SK-N-SH (cell line): ENCODE results near the gene DAPK3. TPM values are rescaled to one million over a fixed set of nuclear protein-coding genes. Genes with fewer than 3 reads are reported as not detected.
"Not testable (repeated sequence)": the region's sequence is repeated elsewhere in the genome, so short reads cannot be mapped to it uniquely, and the experiment has no call there.

Source experiments
- CTCF ChIA-PET: fragments of 300-600, 350-600 bp; formaldehyde crosslinking; extraction: SDS; loops from one replicate; lab custom pipeline; 2021; lab: Yijun Ruan, JAX
- POLR2A ChIA-PET: fragments of 350-600 bp; sonication (Branson Sonifier 250); formaldehyde crosslinking; extraction: SDS; loops from one replicate; lab custom pipeline; 2020; ENCODE audit warnings: antibody characterized with exemption, inconsistent platforms; lab: Yijun Ruan, JAX
- DNase-seq: peaks from one replicate; pipeline ENCODE4 v3.0.0; 2012
- H2AFZ ChIP-seq: fragments of 200-600 bp; sonication (generic); 2 replicates; pipeline ENCODE4 v1.8.1; 2016; ENCODE audit warnings: antibody characterized with exemption, mild to moderate bottlenecking, low read depth
- H3F3A ChIP-seq: fragments of 200-600 bp; sonication (generic); replicated peaks from 2 replicates; pipeline ENCODE3; 2016; ENCODE audit warnings: antibody characterized with exemption, mild to moderate bottlenecking; ENCODE audit not compliant: insufficient read depth
- H3K27ac ChIP-seq, 2 experiments: fragments of 200-500 bp in 1 of 2; fragments of 200-600 bp in 1 of 2; sonication (Bioruptor generic) in 1 of 2; sonication (generic), shearing (Covaris generic) in 1 of 2; 2 replicates each; pipeline versions ENCODE4 v1.5.1 to v1.6.1; 2014 to 2016; ENCODE audit warnings: low read depth in 2 of 2, inconsistent platforms in 1 of 2, low read length in 1 of 2, mild to moderate bottlenecking in 1 of 2, mixed read lengths in 1 of 2
- H3K27me3 ChIP-seq: fragments of 200-600 bp; sonication (generic), shearing (Covaris generic); 2 replicates; pipeline ENCODE4 v1.6.1; 2016; ENCODE audit warnings: mixed run types; ENCODE audit not compliant: insufficient read depth
- H3K36me3 ChIP-seq, 2 experiments: fragments of 200-500 bp in 1 of 2; fragments of 200-600 bp in 1 of 2; sonication (Bioruptor generic) in 1 of 2; sonication (generic) in 1 of 2; replicated peaks in 1 of 2; 2 replicates each; pipeline versions ENCODE3 to v1.5.1; 2014 to 2016; ENCODE audit warnings: low read length in 1 of 2, mild to moderate bottlenecking in 1 of 2; ENCODE audit not compliant: insufficient read depth in 2 of 2, control insufficient read depth in 1 of 2
- H3K4me1 ChIP-seq, 2 experiments: fragments of 200-500 bp in 1 of 2; fragments of 200-600 bp in 1 of 2; sonication (Bioruptor generic) in 1 of 2; sonication (generic), shearing (Covaris generic) in 1 of 2; 2 replicates each; pipeline versions ENCODE4 v1.5.1 to v1.6.1; 2014 to 2016; ENCODE audit warnings: low read depth in 1 of 2, low read length in 1 of 2, mixed run types in 1 of 2; ENCODE audit not compliant: insufficient read depth in 2 of 2, control insufficient read depth in 1 of 2
- H3K4me2 ChIP-seq: fragments of 200-600 bp; sonication (generic), shearing (Covaris generic); 2 replicates; pipeline ENCODE4 v1.6.1; 2017; ENCODE audit warnings: mixed run types
- H3K4me3 ChIP-seq, 2 experiments: fragments of 200-500 bp in 1 of 2; fragments of 200-600 bp in 1 of 2; sonication (Bioruptor generic) in 1 of 2; sonication (generic), shearing (Covaris generic) in 1 of 2; 2 replicates each; pipeline versions ENCODE4 v1.5.1 to v1.8.1; 2014 to 2016; ENCODE audit warnings: low read depth in 2 of 2, inconsistent platforms in 1 of 2, low read length in 1 of 2, mild to moderate bottlenecking in 1 of 2, mixed read lengths in 1 of 2, moderate library complexity in 1 of 2
- H3K79me2 ChIP-seq: fragments of 200-600 bp; sonication (generic); 2 replicates; pipeline ENCODE4 v1.8.1; 2017; ENCODE audit warnings: mild to moderate bottlenecking; ENCODE audit not compliant: insufficient read depth
- H3K9ac ChIP-seq: fragments of 200-600 bp; sonication (generic); 2 replicates; pipeline ENCODE4 v1.6.1; 2017; ENCODE audit warnings: mixed run types
- H3K9me2 ChIP-seq: fragments of 200-600 bp; sonication (generic); 2 replicates; pipeline ENCODE4 v1.6.1; 2017; ENCODE audit warnings: mixed run types
- H3K9me3 ChIP-seq: fragments of 200-600 bp; sonication (generic); 2 replicates; pipeline ENCODE4 v1.6.1; 2017; ENCODE audit warnings: mixed run types, mild to moderate bottlenecking, moderate library complexity
- H4K20me1 ChIP-seq: fragments of 200-600 bp; sonication (generic); 2 replicates; pipeline ENCODE4 v1.6.1; 2017; ENCODE audit warnings: mild to moderate bottlenecking, mixed run types; ENCODE audit not compliant: insufficient read depth
- ELF1 ChIP-seq: IDR thresholded peaks from 2 replicates; pipeline ENCODE4 v1.4.0; 2012
- EZH2phosphoT487 ChIP-seq: fragments of 200-600 bp; sonication (generic); IDR thresholded peaks from 2 replicates; pipeline ENCODE4 v1.6.1; 2017; ENCODE audit warnings: low read depth, mixed run types, mild to moderate bottlenecking, antibody characterized with exemption, moderate library complexity, borderline replicate concordance
- FOSL2 ChIP-seq: IDR thresholded peaks from 2 replicates; pipeline ENCODE4 v1.4.0; 2012; ENCODE audit warnings: low read depth, mild to moderate bottlenecking, moderate library complexity, borderline replicate concordance
- GABPA ChIP-seq: IDR thresholded peaks from 2 replicates; pipeline ENCODE4 v1.4.0; 2012; ENCODE audit warnings: low read depth, mild to moderate bottlenecking
- JUND ChIP-seq: IDR thresholded peaks from 2 replicates; pipeline ENCODE4 v1.4.0; 2012
- POLR2AphosphoS5 ChIP-seq: IDR thresholded peaks from 2 replicates; pipeline ENCODE4 v1.6.1; 2012; ENCODE audit warnings: low read depth, low read length
- RAD21 ChIP-seq: IDR thresholded peaks from 2 replicates; pipeline ENCODE4 v1.6.1; 2012; ENCODE audit warnings: mild to moderate bottlenecking, low read length
- SIN3A ChIP-seq: IDR thresholded peaks from 2 replicates; pipeline ENCODE4 v1.6.1; 2012; ENCODE audit warnings: low read depth, mild to moderate bottlenecking, low read length, moderate library complexity, borderline replicate concordance
- TCF12 ChIP-seq: IDR thresholded peaks from 2 replicates; pipeline ENCODE4 v1.4.0; 2012
- TEAD4 ChIP-seq: IDR thresholded peaks from 2 replicates; pipeline ENCODE4 v1.4.0; 2012; ENCODE audit warnings: mild to moderate bottlenecking, borderline replicate concordance; ENCODE audit not compliant: insufficient read depth
- YY1 ChIP-seq: IDR thresholded peaks from 2 replicates; pipeline ENCODE4 v1.4.0; 2012; ENCODE audit warnings: low read depth, mild to moderate bottlenecking
- WGBS: methylation state at CpG from one replicate; pipeline ENCODE4 v1.1.6; 2017; ENCODE audit warnings: low lambda C conversion rate; 5-methylcytosine and 5-hydroxymethylcytosine counted together
- polyA plus RNA-seq, 3 experiments: library from polyadenylated mRNA; depleted of rRNA; stranded (reverse); fragments of >200 nt; gene quantifications; 2 replicates each; pipeline ENCODE4 v1.2.3, GENCODE V29; 2012
- TF ChIP-seq, protein P1 (sequence below): IDR thresholded peaks from 2 replicates; pipeline ENCODE4 v1.4.0; 2012; ENCODE audit warnings: low read depth
- TF ChIP-seq, protein P2 (sequence below): IDR thresholded peaks from 2 replicates; pipeline ENCODE4 v1.4.0; 2012; ENCODE audit warnings: low read depth, borderline replicate concordance
- TF ChIP-seq, protein P3 (sequence below): IDR thresholded peaks from 2 replicates; pipeline ENCODE4 v1.6.1; 2012; ENCODE audit warnings: mild to moderate bottlenecking, low read depth, low read length, moderate library complexity
- TF ChIP-seq, protein P4 (sequence below): IDR thresholded peaks from 2 replicates; pipeline ENCODE4; 2012

Gene DAPK3
- polyA plus RNA-seq, 1 of the 3 experiments (the other 2 are of a cell fraction): 142 TPM

DNA sequence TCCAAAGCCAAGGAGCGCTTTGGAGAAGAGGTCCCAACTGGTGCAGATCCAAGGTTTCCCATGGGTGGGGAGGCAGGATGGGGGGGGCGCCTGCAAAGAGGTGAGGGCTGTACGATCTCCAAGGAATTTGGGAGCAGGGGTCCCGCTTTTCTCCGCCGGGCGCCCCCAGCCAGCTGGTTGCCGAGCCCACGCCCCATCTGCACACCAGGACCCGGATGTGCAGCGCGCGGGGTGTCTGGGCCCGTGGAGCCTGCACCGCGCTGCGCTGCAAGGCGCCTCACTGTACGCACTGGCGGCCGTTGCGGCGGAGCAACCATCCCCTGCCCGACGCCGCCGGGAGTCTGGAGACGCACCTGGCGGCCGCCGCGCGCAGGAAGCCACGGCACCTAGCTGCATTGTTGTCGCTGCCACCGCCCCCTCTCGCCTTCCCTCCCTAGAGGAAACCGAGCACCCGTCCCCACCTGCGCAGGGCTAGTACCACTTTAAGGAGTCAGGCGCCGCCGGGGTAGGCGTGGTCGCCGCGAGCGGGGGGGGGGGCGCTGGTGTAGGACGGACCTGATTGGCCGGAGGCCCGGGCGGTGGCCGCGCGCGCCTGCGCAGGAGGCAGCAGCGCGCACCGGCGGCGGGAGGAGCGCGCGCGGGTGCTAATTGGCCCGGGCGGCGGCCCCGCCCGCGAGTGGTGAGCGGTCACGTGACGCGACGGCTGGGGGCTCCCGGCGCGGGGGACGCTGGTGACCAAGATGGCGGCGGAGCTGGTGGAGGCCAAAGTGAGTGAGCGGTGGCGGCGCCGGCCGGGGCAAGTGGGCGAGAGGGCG is 36.3 kb upstream of the DAPK3 start, which contains the start of gene PIAS4 (continued):
- TF ChIP-seq, protein P1, sequence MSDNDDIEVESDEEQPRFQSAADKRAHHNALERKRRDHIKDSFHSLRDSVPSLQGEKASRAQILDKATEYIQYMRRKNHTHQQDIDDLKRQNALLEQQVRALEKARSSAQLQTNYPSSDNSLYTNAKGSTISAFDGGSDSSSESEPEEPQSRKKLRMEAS: peak; percentile 85
- TF ChIP-seq EZH2phosphoT487 (no peak), ELF1 (peak; percentile 51), JUND (no peak), YY1 (peak; percentile 90), FOSL2 (no peak), POLR2AphosphoS5 (peak; percentile 80), TEAD4 (no peak), SIN3A (peak; percentile 77; the same call in 1 of the 2 replicates), RAD21 (no peak), TCF12 (no peak), GABPA (no peak)
- TF ChIP-seq, protein P2, sequence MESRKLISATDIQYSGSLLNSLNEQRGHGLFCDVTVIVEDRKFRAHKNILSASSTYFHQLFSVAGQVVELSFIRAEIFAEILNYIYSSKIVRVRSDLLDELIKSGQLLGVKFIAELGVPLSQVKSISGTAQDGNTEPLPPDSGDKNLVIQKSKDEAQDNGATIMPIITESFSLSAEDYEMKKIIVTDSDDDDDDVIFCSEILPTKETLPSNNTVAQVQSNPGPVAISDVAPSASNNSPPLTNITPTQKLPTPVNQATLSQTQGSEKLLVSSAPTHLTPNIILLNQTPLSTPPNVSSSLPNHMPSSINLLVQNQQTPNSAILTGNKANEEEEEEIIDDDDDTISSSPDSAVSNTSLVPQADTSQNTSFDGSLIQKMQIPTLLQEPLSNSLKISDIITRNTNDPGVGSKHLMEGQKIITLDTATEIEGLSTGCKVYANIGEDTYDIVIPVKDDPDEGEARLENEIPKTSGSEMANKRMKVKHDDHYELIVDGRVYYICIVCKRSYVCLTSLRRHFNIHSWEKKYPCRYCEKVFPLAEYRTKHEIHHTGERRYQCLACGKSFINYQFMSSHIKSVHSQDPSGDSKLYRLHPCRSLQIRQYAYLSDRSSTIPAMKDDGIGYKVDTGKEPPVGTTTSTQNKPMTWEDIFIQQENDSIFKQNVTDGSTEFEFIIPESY: no peak
- TF ChIP-seq, protein P3, sequence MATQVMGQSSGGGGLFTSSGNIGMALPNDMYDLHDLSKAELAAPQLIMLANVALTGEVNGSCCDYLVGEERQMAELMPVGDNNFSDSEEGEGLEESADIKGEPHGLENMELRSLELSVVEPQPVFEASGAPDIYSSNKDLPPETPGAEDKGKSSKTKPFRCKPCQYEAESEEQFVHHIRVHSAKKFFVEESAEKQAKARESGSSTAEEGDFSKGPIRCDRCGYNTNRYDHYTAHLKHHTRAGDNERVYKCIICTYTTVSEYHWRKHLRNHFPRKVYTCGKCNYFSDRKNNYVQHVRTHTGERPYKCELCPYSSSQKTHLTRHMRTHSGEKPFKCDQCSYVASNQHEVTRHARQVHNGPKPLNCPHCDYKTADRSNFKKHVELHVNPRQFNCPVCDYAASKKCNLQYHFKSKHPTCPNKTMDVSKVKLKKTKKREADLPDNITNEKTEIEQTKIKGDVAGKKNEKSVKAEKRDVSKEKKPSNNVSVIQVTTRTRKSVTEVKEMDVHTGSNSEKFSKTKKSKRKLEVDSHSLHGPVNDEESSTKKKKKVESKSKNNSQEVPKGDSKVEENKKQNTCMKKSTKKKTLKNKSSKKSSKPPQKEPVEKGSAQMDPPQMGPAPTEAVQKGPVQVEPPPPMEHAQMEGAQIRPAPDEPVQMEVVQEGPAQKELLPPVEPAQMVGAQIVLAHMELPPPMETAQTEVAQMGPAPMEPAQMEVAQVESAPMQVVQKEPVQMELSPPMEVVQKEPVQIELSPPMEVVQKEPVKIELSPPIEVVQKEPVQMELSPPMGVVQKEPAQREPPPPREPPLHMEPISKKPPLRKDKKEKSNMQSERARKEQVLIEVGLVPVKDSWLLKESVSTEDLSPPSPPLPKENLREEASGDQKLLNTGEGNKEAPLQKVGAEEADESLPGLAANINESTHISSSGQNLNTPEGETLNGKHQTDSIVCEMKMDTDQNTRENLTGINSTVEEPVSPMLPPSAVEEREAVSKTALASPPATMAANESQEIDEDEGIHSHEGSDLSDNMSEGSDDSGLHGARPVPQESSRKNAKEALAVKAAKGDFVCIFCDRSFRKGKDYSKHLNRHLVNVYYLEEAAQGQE: 0 out of 2 replicates have a peak, but pooled peaks have one; percentile 17
- TF ChIP-seq, protein P4, sequence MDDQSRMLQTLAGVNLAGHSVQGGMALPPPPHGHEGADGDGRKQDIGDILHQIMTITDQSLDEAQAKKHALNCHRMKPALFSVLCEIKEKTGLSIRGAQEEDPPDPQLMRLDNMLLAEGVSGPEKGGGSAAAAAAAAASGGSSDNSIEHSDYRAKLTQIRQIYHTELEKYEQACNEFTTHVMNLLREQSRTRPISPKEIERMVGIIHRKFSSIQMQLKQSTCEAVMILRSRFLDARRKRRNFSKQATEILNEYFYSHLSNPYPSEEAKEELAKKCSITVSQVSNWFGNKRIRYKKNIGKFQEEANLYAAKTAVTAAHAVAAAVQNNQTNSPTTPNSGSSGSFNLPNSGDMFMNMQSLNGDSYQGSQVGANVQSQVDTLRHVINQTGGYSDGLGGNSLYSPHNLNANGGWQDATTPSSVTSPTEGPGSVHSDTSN: no peak

DNA sequence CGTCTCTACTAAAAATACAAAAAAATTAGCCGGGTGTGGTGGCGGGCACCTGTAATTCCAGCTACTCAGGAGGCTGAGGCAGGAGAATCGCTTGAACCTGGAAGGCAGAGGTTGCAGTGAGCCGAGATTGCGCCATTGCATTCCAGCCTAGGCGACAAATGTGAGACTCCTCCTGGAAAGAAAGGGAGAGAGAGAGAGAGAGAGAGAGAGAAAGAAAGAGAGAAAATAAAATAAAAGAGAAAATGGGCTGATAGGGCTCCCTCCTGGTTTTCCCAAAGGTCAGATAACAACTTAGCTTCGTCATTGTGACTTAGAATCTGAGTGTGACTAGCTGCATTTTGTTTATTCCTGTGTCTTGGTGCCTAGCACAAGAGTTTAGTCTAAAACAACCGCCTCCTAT is 34.5 kb upstream of the DAPK3 start:
- 99% methylated on average over 9 of the region's 9 CpGs for WGBS
- not testable (repeated sequence) for H3F3A ChIP-seq, H3K9me2 ChIP-seq, H3K4me3 ChIP-seq, H3K9me3 ChIP-seq, H3K27me3 ChIP-seq, H3K9ac ChIP-seq, DNase-seq, H3K36me3 ChIP-seq, H3K4me2 ChIP-seq, H2AFZ ChIP-seq, H3K27ac ChIP-seq
- POLR2A ChIA-PET: interaction anchor here (1.0 kb wide), 1 partner anchor 20 kb away, joined by 3 read pairs; the partner anchor contains the start of gene EEF2
- H4K20me1 ChIP-seq: peaks cover 21% of the 10 kb centered on the region
- CTCF ChIA-PET: interaction anchor here (0.6 to 5.8 kb wide), 2 partner anchors 18 to 73 kb away, joined by 3 to 38 read pairs; partner anchors contain the start of gene NMRK2
- peaks cover 12 to 17% of the 10 kb centered on the region in 2 experiments; a peak in 3 of 4 replicates for H3K4me1 ChIP-seq
- H3K79me2 ChIP-seq: peaks cover 38% of the 10 kb centered on the region

DNA sequence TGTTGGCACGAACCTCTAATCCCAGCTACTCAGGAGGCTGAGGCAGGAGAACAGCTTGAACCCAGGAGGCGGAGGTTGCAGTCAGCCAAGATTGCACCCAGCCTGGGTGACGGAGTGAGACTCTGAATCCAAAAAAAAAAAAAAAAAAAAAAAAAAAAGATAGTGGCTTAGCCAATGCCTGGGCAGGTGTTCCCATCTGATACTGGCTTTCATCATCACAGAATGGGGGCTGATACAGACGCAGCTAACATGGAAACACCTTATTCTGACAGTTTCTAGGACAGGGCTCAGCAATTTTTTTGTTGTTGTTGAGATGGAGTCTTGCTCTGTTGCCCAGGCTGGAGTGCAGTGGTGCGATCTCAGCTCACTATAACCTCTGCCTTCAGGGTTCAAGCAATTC is 29.9 kb upstream of the DAPK3 start:
- H3K4me3 ChIP-seq, H3F3A ChIP-seq, H3K9ac ChIP-seq, H3K9me3 ChIP-seq, H3K27me3 ChIP-seq, H3K36me3 ChIP-seq, H3K9me2 ChIP-seq, DNase-seq, H3K4me2 ChIP-seq, H3K4me1 ChIP-seq, H3K79me2 ChIP-seq, H3K27ac ChIP-seq, H2AFZ ChIP-seq, H4K20me1 ChIP-seq: not testable (repeated sequence)
- ChIA-PET POLR2A (interaction anchor here (1.3 kb wide), 1 partner anchor 15 kb away, joined by 3 read pairs; the partner anchor contains the start of gene EEF2), CTCF (interaction anchor here (0.7 to 1.1 kb wide), 3 partner anchors 11 to 147 kb away, joined by 3 to 5 read pairs (median 4); no protein-coding TSS in a partner anchor)
- 95% methylated on average over 5 of the region's 5 CpGs for WGBS
